ENCODE results near the gene PDXDC1.
"Not testable (repeated sequence)": the region's sequence is repeated elsewhere in the genome, so short reads cannot be mapped to it uniquely, and the experiment has no call there.

The PDXDC1 gene

GRCh38 chr16:15044286-15044685 is 69.5 kb downstream of the PDXDC1 start:
- TF ChIP-seq, protein P1, sequence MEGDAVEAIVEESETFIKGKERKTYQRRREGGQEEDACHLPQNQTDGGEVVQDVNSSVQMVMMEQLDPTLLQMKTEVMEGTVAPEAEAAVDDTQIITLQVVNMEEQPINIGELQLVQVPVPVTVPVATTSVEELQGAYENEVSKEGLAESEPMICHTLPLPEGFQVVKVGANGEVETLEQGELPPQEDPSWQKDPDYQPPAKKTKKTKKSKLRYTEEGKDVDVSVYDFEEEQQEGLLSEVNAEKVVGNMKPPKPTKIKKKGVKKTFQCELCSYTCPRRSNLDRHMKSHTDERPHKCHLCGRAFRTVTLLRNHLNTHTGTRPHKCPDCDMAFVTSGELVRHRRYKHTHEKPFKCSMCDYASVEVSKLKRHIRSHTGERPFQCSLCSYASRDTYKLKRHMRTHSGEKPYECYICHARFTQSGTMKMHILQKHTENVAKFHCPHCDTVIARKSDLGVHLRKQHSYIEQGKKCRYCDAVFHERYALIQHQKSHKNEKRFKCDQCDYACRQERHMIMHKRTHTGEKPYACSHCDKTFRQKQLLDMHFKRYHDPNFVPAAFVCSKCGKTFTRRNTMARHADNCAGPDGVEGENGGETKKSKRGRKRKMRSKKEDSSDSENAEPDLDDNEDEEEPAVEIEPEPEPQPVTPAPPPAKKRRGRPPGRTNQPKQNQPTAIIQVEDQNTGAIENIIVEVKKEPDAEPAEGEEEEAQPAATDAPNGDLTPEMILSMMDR (IDR thresholded peaks at IDR 0.05; ENCODE audit: control extremely low read depth, extremely low read depth, low read depth, missing control alignments) = no peak
- POLR2A ChIA-PET = interaction anchor here (0.6 kb wide), 1 partner anchor 14 kb away, joined by 3 read pairs; no protein-coding TSS in a partner anchor
- DNase-seq (ENCODE audit: extremely low spot score) = no peak
- CTCF ChIA-PET = interaction anchor here (1.6 kb wide), 1 partner anchor 11 kb away, joined by 4 read pairs; no protein-coding TSS in a partner anchor

DNA sequence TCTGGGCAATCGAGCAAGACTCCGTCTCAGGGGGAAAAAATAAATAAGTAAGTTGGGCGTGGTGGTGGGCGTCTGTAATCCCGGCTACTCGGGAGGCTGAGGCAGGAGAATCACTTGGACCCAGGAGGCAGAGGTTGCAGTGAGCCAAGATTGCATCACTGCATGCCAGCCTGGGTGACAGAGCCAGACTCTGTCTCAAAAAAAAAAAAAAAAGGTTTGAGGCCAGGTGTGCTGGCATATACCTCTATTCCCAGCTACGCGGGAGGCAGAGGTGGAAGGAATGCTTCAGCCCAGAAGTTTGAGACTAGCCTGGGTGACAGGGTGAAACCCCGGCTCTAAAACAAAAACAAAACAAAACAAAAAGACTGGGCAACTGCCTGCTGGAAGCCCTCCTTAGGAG is 70.4 kb downstream of the PDXDC1 start:
- POLR2A ChIA-PET; CTCF ChIA-PET; DNase-seq (ENCODE audit: extremely low spot score): not testable (repeated sequence)

DNA sequence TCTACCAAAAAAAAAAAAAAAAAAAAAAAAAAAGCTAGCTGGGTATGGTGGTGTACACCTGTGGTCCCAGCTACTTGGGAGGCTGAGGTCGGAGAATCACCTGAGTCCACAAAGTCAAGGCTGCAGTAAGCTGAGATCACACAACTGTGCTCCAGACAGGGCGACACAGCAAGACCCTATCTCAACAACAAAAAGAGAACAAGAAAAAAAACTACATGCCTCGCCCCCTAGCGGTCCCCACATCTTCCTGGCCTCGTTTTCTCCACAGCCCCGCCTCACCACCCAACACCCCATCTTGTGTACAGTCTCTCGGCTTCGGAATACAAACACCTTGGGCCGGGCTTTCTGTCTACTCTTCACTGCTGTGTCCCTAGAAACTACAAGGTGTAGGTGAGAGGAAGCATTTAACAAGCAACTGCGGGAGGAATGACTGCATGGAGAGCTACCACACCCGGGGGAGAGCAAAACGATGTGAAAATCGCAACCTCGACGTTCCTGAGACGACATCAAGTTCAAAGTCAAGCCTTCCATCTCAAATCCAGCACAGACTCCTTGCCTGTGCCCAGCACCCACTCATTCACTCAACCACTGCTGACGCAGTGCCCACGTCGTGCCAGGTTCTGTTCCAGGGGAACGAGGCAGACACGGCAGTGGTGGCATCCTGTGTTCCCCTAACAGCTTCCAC is 72.0 kb downstream of the PDXDC1 start:
- CTCF ChIA-PET = no interaction called here
- TF ChIP-seq, protein P1 (IDR thresholded peaks at IDR 0.05; ENCODE audit: control extremely low read depth, extremely low read depth, low read depth, missing control alignments) = no peak
- POLR2A ChIA-PET = interaction anchor here (0.6 kb wide), 1 partner anchor 8 kb away, joined by 6 read pairs; no protein-coding TSS in a partner anchor
- DNase-seq (ENCODE audit: extremely low spot score) = no peak

DNA sequence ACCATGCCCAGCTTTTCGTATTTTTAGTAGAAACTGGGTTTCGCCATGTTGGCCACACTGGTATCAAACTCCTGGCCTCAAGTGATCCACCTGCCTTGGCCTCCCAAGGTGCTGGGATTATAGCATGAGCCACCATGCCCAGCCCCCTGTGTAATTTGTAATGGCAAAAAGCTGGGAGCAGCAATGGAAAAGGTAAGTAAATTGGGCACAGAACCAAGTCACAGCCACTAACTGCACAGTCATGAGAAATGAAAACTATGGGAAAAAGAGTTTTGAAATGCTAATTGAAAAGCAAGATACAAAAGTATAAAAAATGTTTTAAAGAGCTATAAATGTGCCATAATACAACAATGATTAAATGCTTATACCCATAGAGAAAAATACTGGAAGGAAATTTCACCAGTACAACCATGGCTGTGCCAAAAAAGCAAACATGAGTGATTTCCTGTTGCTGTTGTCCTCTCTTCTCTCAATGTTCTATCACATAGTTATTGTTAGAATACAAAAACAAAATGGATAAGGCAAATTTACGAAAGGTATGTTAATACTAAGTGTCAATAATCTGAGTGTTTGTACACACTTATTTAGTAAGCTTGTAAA is 74.9 kb downstream of the PDXDC1 start:
- ChIA-PET POLR2A (no interaction called here), CTCF (interaction anchor here (0.8 kb wide), 1 partner anchor 10 kb away, joined by 3 read pairs; no protein-coding TSS in a partner anchor)
- DNase-seq (ENCODE audit: extremely low spot score) = no peak
- TF ChIP-seq, protein P1 (IDR thresholded peaks at IDR 0.05; ENCODE audit: control extremely low read depth, extremely low read depth, low read depth, missing control alignments) = no peak

DNA sequence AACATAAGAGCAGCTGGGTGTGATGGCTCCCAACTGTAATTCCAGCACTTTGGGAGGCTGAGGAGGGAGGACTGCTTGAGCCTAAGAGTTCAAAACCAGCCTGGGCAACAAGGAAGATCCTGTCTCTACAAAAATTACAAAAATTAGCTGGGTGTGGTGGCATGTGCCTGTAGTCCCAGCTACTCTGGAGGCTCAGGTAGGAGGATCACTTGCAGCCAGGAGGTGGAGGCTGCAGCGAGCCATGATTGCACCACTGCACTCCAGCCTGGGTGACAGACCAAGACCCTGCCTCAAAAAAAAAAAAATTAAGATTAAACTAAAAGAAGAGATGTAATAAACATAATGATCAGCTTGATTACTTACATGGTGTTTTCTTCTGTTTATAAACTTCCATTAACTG is 75.6 kb downstream of the PDXDC1 start:
- POLR2A ChIA-PET; DNase-seq (ENCODE audit: extremely low spot score): not testable (repeated sequence)
- CTCF ChIA-PET = interaction anchor here (1.3 kb wide), 1 partner anchor 14 kb away, joined by 3 read pairs; no protein-coding TSS in a partner anchor

DNA sequence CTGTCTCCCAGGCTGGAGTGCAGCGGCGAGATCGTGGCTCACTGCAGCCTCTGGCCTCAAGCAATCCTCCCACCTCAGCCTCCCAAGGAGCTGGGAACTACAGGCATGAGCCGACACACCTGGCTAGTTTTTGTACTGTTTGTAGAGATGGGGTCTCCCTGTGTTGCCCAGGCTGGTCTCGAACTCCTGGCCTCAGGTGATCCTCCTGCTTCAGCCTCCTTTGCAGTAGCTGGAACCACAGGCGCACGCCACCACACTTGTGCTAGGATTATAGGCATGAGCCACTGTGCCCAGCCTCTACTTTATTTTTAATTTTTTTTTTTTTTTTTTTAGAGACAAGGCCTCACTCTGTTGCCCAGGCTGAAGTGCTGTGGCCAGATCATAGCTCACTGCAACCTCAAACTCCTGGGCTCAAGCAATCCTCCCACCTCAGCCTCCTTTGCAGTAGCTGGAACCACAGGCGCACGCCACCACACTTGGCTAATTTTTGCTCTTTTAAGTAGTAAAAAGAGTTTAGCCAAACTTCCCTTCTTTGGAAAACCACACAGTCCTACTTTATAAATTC is 76.6 kb downstream of the PDXDC1 start:
- TF ChIP-seq, protein P1 (IDR thresholded peaks at IDR 0.05; ENCODE audit: control extremely low read depth, extremely low read depth, low read depth, missing control alignments) = no peak
- CTCF ChIA-PET = interaction anchor here (1.2 to 1.3 kb wide), 2 partner anchors 10 to 15 kb away, joined by 3 read pairs; no protein-coding TSS in a partner anchor
- POLR2A ChIA-PET = no interaction called here
- no peak for DNase-seq (ENCODE audit: extremely low spot score)

GRCh38 chr16:15052747-15053476 is 78.1 kb downstream of the PDXDC1 start:
- DNase-seq (ENCODE audit: extremely low spot score) = no peak
- POLR2A ChIA-PET = no interaction called here
- CTCF ChIA-PET = interaction anchor here (1.1 kb wide), 2 partner anchors 10 to 12 kb away, joined by 3 read pairs; no protein-coding TSS in a partner anchor
- TF ChIP-seq, protein P1 (IDR thresholded peaks at IDR 0.05; ENCODE audit: control extremely low read depth, extremely low read depth, low read depth, missing control alignments) = no peak
